MCF 10A (cell line): ENCODE results near the gene CNST. TPM values are rescaled to one million over a fixed set of nuclear protein-coding genes. Genes with fewer than 3 reads are reported as not detected.
A peak's percentile ranks its signal among the peaks of the same experiment; 100 is the strongest.

Experiments used
- BruUV-seq: library from RNA; stranded (reverse); fragments of 400-500 nt; replicated peaks from 2 replicates; lab custom pipeline; 2021; lab: Mats Ljungman, UMichigan
- CTCF ChIA-PET: fragments of 300-600 bp; sonication (Branson Sonifier 250); formaldehyde crosslinking; extraction: SDS; loops from one replicate; lab custom pipeline; 2021; ENCODE audit warnings: antibody characterized with exemption, inconsistent platforms; lab: Yijun Ruan, JAX
- POLR2A ChIA-PET: fragments of 300-600, 350-650 bp; sonication (Branson Sonifier 250); formaldehyde crosslinking; extraction: SDS; loops from one replicate; lab custom pipeline; 2020; ENCODE audit warnings: antibody characterized with exemption, inconsistent platforms; lab: Yijun Ruan, JAX
- DNase-seq: peaks from one replicate; pipeline ENCODE4 v3.0.0-alpha.2; 2018; ENCODE audit not compliant: unreplicated experiment
- H3K27ac Mint-ChIP-seq: one replicate; pipeline ENCODE4 v1.8.0; 2022; ENCODE audit warnings: mild to moderate bottlenecking, low read depth, mixed read lengths; ENCODE audit not compliant: unreplicated experiment
- H3K27me3 Mint-ChIP-seq: one replicate; pipeline ENCODE4 v1.8.0; 2022; ENCODE audit warnings: mixed read lengths; ENCODE audit not compliant: insufficient read depth, unreplicated experiment
- H3K36me3 Mint-ChIP-seq: one replicate; pipeline ENCODE4 v1.8.0; 2022; ENCODE audit warnings: mild to moderate bottlenecking, moderate library complexity, mixed read lengths; ENCODE audit not compliant: insufficient read depth, unreplicated experiment
- H3K4me1 Mint-ChIP-seq: one replicate; pipeline ENCODE4 v1.8.0; 2022; ENCODE audit warnings: mixed read lengths; ENCODE audit not compliant: insufficient read depth, unreplicated experiment
- H3K4me3 Mint-ChIP-seq: one replicate; pipeline ENCODE4 v1.8.0; 2022; ENCODE audit warnings: mild to moderate bottlenecking, moderate library complexity, mixed read lengths; ENCODE audit not compliant: unreplicated experiment
- H3K9me3 Mint-ChIP-seq: one replicate; pipeline ENCODE4 v1.8.0; 2022; ENCODE audit warnings: mixed read lengths; ENCODE audit not compliant: unreplicated experiment
- CTCF ChIP-seq: fragments of 200-600 bp; IDR thresholded peaks from one replicate; pipeline ENCODE4 v1.8.0; 2022; ENCODE audit warnings: antibody characterized with exemption, mild to moderate bottlenecking; ENCODE audit not compliant: unreplicated experiment
- intact Hi-C: fragments of 100-400 bp; cut with micrococcal nuclease; formaldehyde crosslinking; loops from 2 replicates; pipeline ENCODE4 v1.14.1; 2022
- total RNA-seq: library from RNA; stranded (reverse); gene quantifications from 2 replicates; pipeline ENCODE4 v1.2.3, GENCODE V29; 2022

The CNST gene
- total RNA-seq, 1 experiment from 2014 or later = 48.3 TPM

- POLR2A ChIA-PET = no interaction called here
- intact Hi-C loops = no loop called here
- no peak for DNase-seq
- Mint-ChIP-seq H3K4me3 (no peak overlapping the region), H3K27me3 (no peaks in the 10 kb centered on the region), H3K9me3 (no peaks in the 10 kb centered on the region), H3K4me1 (peaks cover 13% of the 10 kb centered on the region), H3K27ac (no peak overlapping the region), H3K36me3 (peaks cover 26% of the 10 kb centered on the region)
- CTCF ChIA-PET = interaction anchor here (0.6 to 1.6 kb wide), 4 partner anchors 17 to 160 kb away, joined by 3 to 5 read pairs (median 4); no protein-coding TSS in a partner anchor
- TF ChIP-seq CTCF = no peak
- no TSS peak for BruUV-seq
Observed at GRCh38 chr1:246591047-246591446, 24.8 kb downstream of the CNST start.

- POLR2A ChIA-PET = no interaction called here
- no peaks in the 10 kb centered on the region for H3K27me3 Mint-ChIP-seq
- no peak for TF ChIP-seq CTCF
- no peaks in the 10 kb centered on the region for H3K9me3 Mint-ChIP-seq
- DNase-seq = no peak
- H3K4me3 Mint-ChIP-seq = no peak overlapping the region
- H3K27ac Mint-ChIP-seq = no peak overlapping the region
- CTCF ChIA-PET = interaction anchor here (0.6 to 1.6 kb wide), 4 partner anchors 17 to 160 kb away, joined by 3 to 5 read pairs (median 4); no protein-coding TSS in a partner anchor
- peaks cover 13% of the 10 kb centered on the region for H3K4me1 Mint-ChIP-seq
- H3K36me3 Mint-ChIP-seq = peaks cover 26% of the 10 kb centered on the region
- intact Hi-C loops = no loop called here
- no TSS peak for BruUV-seq
Observed at GRCh38 chr1:246591504-246591903, 25.2 kb downstream of the CNST start.

- peaks cover 13% of the 10 kb centered on the region for H3K4me1 Mint-ChIP-seq
- intact Hi-C loops = no loop called here
- no peak for TF ChIP-seq CTCF
- ChIA-PET POLR2A (no interaction called here), CTCF (interaction anchor here (1.5 to 1.6 kb wide), 2 partner anchors 16 to 97 kb away, joined by 4 to 5 read pairs; no protein-coding TSS in a partner anchor)
- no peaks in the 10 kb centered on the region for H3K9me3 Mint-ChIP-seq
- H3K36me3 Mint-ChIP-seq = peaks cover 26% of the 10 kb centered on the region
- H3K4me3 Mint-ChIP-seq = no peak overlapping the region
- DNase-seq = no peak
- no peaks in the 10 kb centered on the region for H3K27me3 Mint-ChIP-seq
- H3K27ac Mint-ChIP-seq = no peak overlapping the region
- no TSS peak for BruUV-seq
Observed at GRCh38 chr1:246591958-246592357, 25.7 kb downstream of the CNST start.

- intact Hi-C loops = no loop called here
- no peak overlapping the region for H3K4me3 Mint-ChIP-seq
- H3K9me3 Mint-ChIP-seq = no peaks in the 10 kb centered on the region
- TF ChIP-seq CTCF = no peak
- TSS peak; percentile 6 for BruUV-seq
- H3K4me1 Mint-ChIP-seq = peaks cover 7% of the 10 kb centered on the region
- no peak for DNase-seq
- H3K27ac Mint-ChIP-seq = no peak overlapping the region
- no peaks in the 10 kb centered on the region for H3K27me3 Mint-ChIP-seq
- CTCF ChIA-PET = interaction anchor here (1.5 kb wide), 1 partner anchor 97 kb away, joined by 5 read pairs; no protein-coding TSS in a partner anchor
- H3K36me3 Mint-ChIP-seq = peaks cover 26% of the 10 kb centered on the region
- POLR2A ChIA-PET = interaction anchor here (0.6 to 2.1 kb wide), 4 partner anchors 16 to 203 kb away, joined by 3 to 10 read pairs (median 3); partner anchors contain the start of gene TFB2M
Observed at GRCh38 chr1:246592695-246593094, 26.4 kb downstream of the CNST start.
